Hypothalamus (tissue), 51 donors: ENCODE results near the gene AGAP4.
"Not testable (repeated sequence)": the region's sequence is repeated elsewhere in the genome, so short reads cannot be mapped to it uniquely, and the experiment has no call there.

Experiments used
- DNase-seq, 51 donors: peaks; one replicate each; lab custom pipeline; 2025; lab: John Stamatoyannopoulos, UW

AGAP4 gene

GRCh38 chr10:45794761-45795160 is 52.5 kb downstream of the AGAP4 start:
- DNase-seq, result not testable (repeated sequence)

- not testable (repeated sequence) for DNase-seq
These were observed 56.4 kb downstream of the AGAP4 start for GRCh38 chr10:45790694-45791426.

GRCh38 chr10:45789991-45790390 is 57.3 kb downstream of the AGAP4 start:
- DNase-seq, result not testable (repeated sequence)

- DNase-seq, result not testable (repeated sequence)
These were observed 60.0 kb downstream of the AGAP4 start for GRCh38 chr10:45787212-45787741.

- DNase-seq, result not testable (repeated sequence)
These were observed 61.1 kb downstream of the AGAP4 start for GRCh38 chr10:45786217-45786616.
